ENCODE data around the gene MCTP1.

Gene MCTP1

DNA sequence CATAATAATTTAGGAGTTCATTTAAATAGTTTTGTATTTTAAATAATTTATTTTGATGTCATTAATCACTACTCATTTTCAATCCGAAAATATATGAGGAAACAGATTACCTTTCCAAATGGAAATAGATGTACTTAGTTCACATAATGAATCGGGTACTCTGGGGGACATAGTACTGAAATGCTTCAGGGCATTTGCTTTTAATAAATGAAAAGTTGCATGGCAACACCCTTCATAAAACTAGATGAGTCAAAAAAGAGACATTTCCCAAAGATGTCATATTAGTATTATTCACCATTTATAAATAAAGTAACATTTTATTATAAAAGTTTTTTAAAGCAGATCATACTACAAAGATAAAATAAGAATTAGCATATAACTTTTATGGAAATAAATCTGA, 177.8 kb downstream of the MCTP1 start:
- no peak overlapping the region for H3K27ac ChIP-seq (ENCODE audit: low read depth, low read length)
- H4K20me1 ChIP-seq (ENCODE audit: control insufficient read depth, insufficient read depth, low read depth, low read length) = no peaks in the 10 kb centered on the region
- no peaks in the 10 kb centered on the region for H3F3A ChIP-seq (ENCODE audit: control insufficient read depth, insufficient read depth)
- TF ChIP-seq CTCF (IDR thresholded peaks at IDR 0.05; ENCODE audit: low read depth, low read length, poor library complexity, severe bottlenecking) = no peak
- TF ChIP-seq EZH2phosphoT487 (IDR thresholded peaks at IDR 0.05; ENCODE audit: borderline replicate concordance, low read length) = no peak
- H3K36me3 ChIP-seq (ENCODE audit: control insufficient read depth, low read length) = no peaks in the 10 kb centered on the region
- H3K27me3 ChIP-seq (ENCODE audit: control insufficient read depth, low read length) = no peaks in the 10 kb centered on the region
- no peak overlapping the region for H3K4me2 ChIP-seq (ENCODE audit: low read length)
- H3K4me3 ChIP-seq (ENCODE audit: low read length) = no peak overlapping the region
- H3K79me2 ChIP-seq (ENCODE audit: control insufficient read depth, low read length) = no peaks in the 10 kb centered on the region
- no peaks in the 10 kb centered on the region for H3K9me3 ChIP-seq (ENCODE audit: control insufficient read depth, insufficient read depth, low read length)
- no peaks in the 10 kb centered on the region for H3K4me1 ChIP-seq (ENCODE audit: control insufficient read depth, low read length)
- no peaks in the 10 kb centered on the region for H3K9me2 ChIP-seq (replicated peaks; ENCODE audit: control insufficient read depth, low read length)

DNA sequence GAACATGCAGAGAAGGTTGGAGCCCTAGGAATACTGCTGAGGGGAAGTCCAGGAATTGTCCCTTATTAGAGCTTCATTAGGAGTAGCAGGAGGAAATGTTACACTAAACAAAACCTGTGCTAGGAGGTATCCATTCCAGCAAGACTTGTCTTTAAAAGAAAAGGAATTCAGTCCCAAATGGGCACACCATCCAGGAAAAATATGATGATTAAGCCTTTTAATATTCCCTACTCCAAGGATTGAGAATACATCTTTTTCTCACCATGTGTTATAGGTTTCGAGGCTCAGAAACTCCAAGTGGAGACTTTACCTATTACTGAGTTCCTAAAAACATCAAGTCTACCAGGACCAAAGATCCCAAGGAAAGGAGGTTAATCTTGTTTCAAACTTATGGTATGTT, 179.3 kb downstream of the MCTP1 start:
- H3K9me2 ChIP-seq (replicated peaks; ENCODE audit: control insufficient read depth, low read length) = no peaks in the 10 kb centered on the region

DNA sequence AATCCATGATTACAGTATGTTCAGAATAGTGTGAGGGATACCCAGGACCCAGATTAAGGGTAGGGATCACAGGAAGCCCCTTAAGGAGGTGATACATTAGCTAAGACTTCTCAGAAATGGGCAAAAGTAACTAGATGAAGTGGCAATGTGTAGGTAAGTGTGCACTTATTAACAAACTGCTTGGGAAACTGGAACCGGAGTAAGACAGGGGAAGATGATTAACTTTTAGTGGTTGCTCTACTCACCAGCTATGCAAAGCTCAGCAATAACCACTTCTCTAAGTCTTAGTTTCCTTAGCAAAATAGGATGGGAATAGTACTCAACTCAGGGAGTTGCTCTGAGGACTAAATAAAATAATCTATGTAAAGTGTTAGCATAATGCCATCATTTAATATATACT, 182.2 kb downstream of the MCTP1 start:
- no peak for TF ChIP-seq EZH2phosphoT487 (IDR thresholded peaks at IDR 0.05; ENCODE audit: borderline replicate concordance, low read length)
- TF ChIP-seq CTCF (IDR thresholded peaks at IDR 0.05; ENCODE audit: low read depth, low read length, poor library complexity, severe bottlenecking) = no peak
- Histone ChIP-seq H3K36me3 (ENCODE audit: control insufficient read depth, low read length) (no peaks in the 10 kb centered on the region), H3K4me1 (ENCODE audit: control insufficient read depth, low read length) (no peaks in the 10 kb centered on the region), H3K9me2 (replicated peaks; ENCODE audit: control insufficient read depth, low read length) (no peaks in the 10 kb centered on the region), H3K4me3 (ENCODE audit: low read length) (no peak overlapping the region), H3K79me2 (ENCODE audit: control insufficient read depth, low read length) (no peaks in the 10 kb centered on the region), H3K9me3 (ENCODE audit: control insufficient read depth, insufficient read depth, low read length) (no peaks in the 10 kb centered on the region), H3K27me3 (ENCODE audit: control insufficient read depth, low read length) (no peaks in the 10 kb centered on the region), H3K4me2 (ENCODE audit: low read length) (no peak overlapping the region), H3F3A (ENCODE audit: control insufficient read depth, insufficient read depth) (no peaks in the 10 kb centered on the region), H4K20me1 (ENCODE audit: control insufficient read depth, insufficient read depth, low read depth, low read length) (no peaks in the 10 kb centered on the region), H3K27ac (ENCODE audit: low read depth, low read length) (no peak overlapping the region)

More for the DNA sequence above, 179.3 kb downstream of the MCTP1 start:
- no peaks in the 10 kb centered on the region for H3K4me1 ChIP-seq (ENCODE audit: control insufficient read depth, low read length)
- H3K27ac ChIP-seq (ENCODE audit: low read depth, low read length) = no peak overlapping the region
- no peaks in the 10 kb centered on the region for H3K79me2 ChIP-seq (ENCODE audit: control insufficient read depth, low read length)
- no peaks in the 10 kb centered on the region for H3K9me3 ChIP-seq (ENCODE audit: control insufficient read depth, insufficient read depth, low read length)
- H3K27me3 ChIP-seq (ENCODE audit: control insufficient read depth, low read length) = no peaks in the 10 kb centered on the region
- H3K4me3 ChIP-seq (ENCODE audit: low read length) = no peak overlapping the region
- H4K20me1 ChIP-seq (ENCODE audit: control insufficient read depth, insufficient read depth, low read depth, low read length) = no peaks in the 10 kb centered on the region
- H3F3A ChIP-seq (ENCODE audit: control insufficient read depth, insufficient read depth) = no peaks in the 10 kb centered on the region
- no peak overlapping the region for H3K4me2 ChIP-seq (ENCODE audit: low read length)
- H3K36me3 ChIP-seq (ENCODE audit: control insufficient read depth, low read length) = no peaks in the 10 kb centered on the region
- TF ChIP-seq CTCF (IDR thresholded peaks at IDR 0.05; ENCODE audit: low read depth, low read length, poor library complexity, severe bottlenecking) (no peak), EZH2phosphoT487 (IDR thresholded peaks at IDR 0.05; ENCODE audit: borderline replicate concordance, low read length) (no peak)

GRCh38 chr5:95102080-95102479, 182.8 kb downstream of the MCTP1 start:
- no peaks in the 10 kb centered on the region for H3K79me2 ChIP-seq (ENCODE audit: control insufficient read depth, low read length)
- H3K9me2 ChIP-seq (replicated peaks; ENCODE audit: control insufficient read depth, low read length) = no peaks in the 10 kb centered on the region
- H3K4me3 ChIP-seq (ENCODE audit: low read length) = no peak overlapping the region
- no peaks in the 10 kb centered on the region for H3F3A ChIP-seq (ENCODE audit: control insufficient read depth, insufficient read depth)
- no peak for TF ChIP-seq CTCF (IDR thresholded peaks at IDR 0.05; ENCODE audit: low read depth, low read length, poor library complexity, severe bottlenecking)
- no peak for TF ChIP-seq EZH2phosphoT487 (IDR thresholded peaks at IDR 0.05; ENCODE audit: borderline replicate concordance, low read length)
- no peak overlapping the region for H3K4me2 ChIP-seq (ENCODE audit: low read length)
- H3K9me3 ChIP-seq (ENCODE audit: control insufficient read depth, insufficient read depth, low read length) = no peaks in the 10 kb centered on the region
- no peak overlapping the region for H3K27ac ChIP-seq (ENCODE audit: low read depth, low read length)
- H3K4me1 ChIP-seq (ENCODE audit: control insufficient read depth, low read length) = no peaks in the 10 kb centered on the region
- H3K27me3 ChIP-seq (ENCODE audit: control insufficient read depth, low read length) = no peaks in the 10 kb centered on the region
- no peaks in the 10 kb centered on the region for H3K36me3 ChIP-seq (ENCODE audit: control insufficient read depth, low read length)
- H4K20me1 ChIP-seq (ENCODE audit: control insufficient read depth, insufficient read depth, low read depth, low read length) = no peaks in the 10 kb centered on the region
